ENCODE measurements around the gene KRT84.

Gene KRT84

DNA sequence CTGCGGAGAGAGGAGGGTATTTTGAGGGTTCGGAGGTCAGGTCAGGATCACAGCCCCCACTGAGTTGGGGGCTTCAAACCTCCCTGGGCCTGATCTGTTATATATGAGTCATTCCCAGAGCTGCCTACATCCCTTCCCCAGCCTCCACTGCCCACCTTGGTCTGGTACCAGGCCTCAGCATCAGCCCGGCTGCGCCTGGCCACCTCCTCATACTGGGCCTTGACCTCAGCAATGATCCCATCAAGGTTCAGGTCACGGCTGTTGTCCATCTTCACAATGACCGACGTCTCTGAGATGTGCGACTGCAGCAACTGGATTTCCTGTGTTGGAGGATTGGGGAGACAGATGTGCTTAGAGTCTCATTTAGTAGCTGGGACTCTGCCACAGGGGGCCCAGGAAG is 4.2 kb downstream of the KRT84 start:
- no peak overlapping the region for H3K4me3 ChIP-seq (ENCODE audit: control insufficient read depth, low read depth, low read length)
- no peak for TF ChIP-seq CTCF (IDR thresholded peaks at IDR 0.05; ENCODE audit: control insufficient read depth, insufficient read depth, low read depth, low read length, missing control alignments)
- DNase-seq (ENCODE audit: low read depth): no peak

- TF ChIP-seq CTCF (IDR thresholded peaks at IDR 0.05; ENCODE audit: control insufficient read depth, insufficient read depth, low read depth, low read length, missing control alignments): peak; percentile 67
- DNase-seq (ENCODE audit: low read depth): no peak
- H3K4me3 ChIP-seq (ENCODE audit: control insufficient read depth, low read depth, low read length): no peak overlapping the region
These were observed 5.2 kb downstream of the KRT84 start for GRCh38 chr12:52380271-52380694.

GRCh38 chr12:52379536-52379935 is 5.9 kb downstream of the KRT84 start:
- TF ChIP-seq CTCF (IDR thresholded peaks at IDR 0.05; ENCODE audit: control insufficient read depth, insufficient read depth, low read depth, low read length, missing control alignments): no peak
- DNase-seq (ENCODE audit: low read depth): no peak
- no peak overlapping the region for H3K4me3 ChIP-seq (ENCODE audit: control insufficient read depth, low read depth, low read length)

DNA sequence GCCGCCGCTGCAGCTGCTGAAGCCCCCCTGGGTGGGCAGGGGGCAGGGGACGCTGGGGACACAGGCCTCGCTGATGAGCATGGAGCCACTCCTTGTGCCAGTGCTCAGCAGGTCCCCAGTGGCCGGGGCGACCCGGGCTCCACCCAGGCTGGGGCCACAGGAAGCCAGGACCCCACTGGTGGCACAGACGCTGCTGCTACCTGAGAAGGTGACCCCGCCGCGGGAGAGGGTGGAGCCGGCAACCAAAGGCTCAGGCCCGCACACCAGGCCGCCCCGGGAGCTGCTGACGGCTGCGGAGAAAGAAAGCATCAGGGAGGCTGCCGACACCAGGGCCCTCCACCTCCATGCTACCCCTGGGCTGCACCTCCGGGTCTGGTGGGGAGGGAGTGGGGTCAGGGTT is 7.4 kb downstream of the KRT84 start:
- H3K4me3 ChIP-seq (ENCODE audit: control insufficient read depth, low read depth, low read length): no peak overlapping the region
- no peak for TF ChIP-seq CTCF (IDR thresholded peaks at IDR 0.05; ENCODE audit: control insufficient read depth, insufficient read depth, low read depth, low read length, missing control alignments)
- no peak for DNase-seq (ENCODE audit: low read depth)

DNA sequence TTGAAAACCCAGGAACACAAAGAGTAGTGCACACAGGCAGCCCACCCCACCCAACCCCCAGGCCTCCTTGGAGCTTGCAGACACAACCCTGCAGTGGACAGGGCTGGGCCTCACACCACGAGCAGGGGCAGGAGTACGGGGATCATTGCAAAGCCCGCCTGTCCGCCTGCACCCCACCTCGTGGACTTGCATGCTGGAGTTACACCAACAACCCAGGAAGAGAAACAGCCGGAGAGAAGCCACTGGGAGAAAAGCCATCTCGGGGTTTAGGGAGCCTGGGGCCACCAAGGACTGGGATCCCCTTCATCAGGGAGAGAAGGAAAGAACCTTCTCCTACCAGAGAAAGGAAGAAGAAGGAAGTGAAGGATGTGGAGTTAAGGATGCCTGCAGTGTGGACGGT is 8.2 kb downstream of the KRT84 start:
- no peak for TF ChIP-seq CTCF (IDR thresholded peaks at IDR 0.05; ENCODE audit: control insufficient read depth, insufficient read depth, low read depth, low read length, missing control alignments)
- DNase-seq (ENCODE audit: low read depth): no peak

GRCh38 chr12:52372216-52373154 is 13.0 kb downstream of the KRT84 start:
- no peak overlapping the region for H3K4me3 ChIP-seq (ENCODE audit: control insufficient read depth, low read depth, low read length)
- DNase-seq (ENCODE audit: low read depth): peak; percentile 75
- TF ChIP-seq CTCF (IDR thresholded peaks at IDR 0.05; ENCODE audit: control insufficient read depth, insufficient read depth, low read depth, low read length, missing control alignments): peak; percentile 95

More for the DNA sequence above, 8.2 kb downstream of the KRT84 start:
- H3K4me3 ChIP-seq (ENCODE audit: control insufficient read depth, low read depth, low read length): no peak overlapping the region
